Measurements from ENCODE around the gene UBD.
A peak's percentile ranks its signal among the peaks of the same experiment; 100 is the strongest.

Gene UBD

GRCh38 chr6:29522227-29522626 lies 37.3 kb downstream of the UBD start:
- DNase-seq (ENCODE audit: low read depth in 2 of 2) = no peak

GRCh38 chr6:29521006-29521680 lies 38.4 kb downstream of the UBD start:
- DNase-seq (ENCODE audit: low read depth in 2 of 2) = no peak

- no peak for DNase-seq (ENCODE audit: low read depth in 2 of 2)
Observed at GRCh38 chr6:29520232-29520631, 39.3 kb downstream of the UBD start.

GRCh38 chr6:29519291-29520010 lies 40.1 kb downstream of the UBD start:
- DNase-seq (ENCODE audit: low read depth in 2 of 2) = no peak

- no peak for DNase-seq (ENCODE audit: low read depth in 2 of 2)
Observed at GRCh38 chr6:29517728-29518440, 41.6 kb downstream of the UBD start.

- no peak for DNase-seq (ENCODE audit: low read depth in 2 of 2)
Observed at GRCh38 chr6:29517245-29517644, 42.3 kb downstream of the UBD start.

- peak; percentile 2 to 3 for DNase-seq (ENCODE audit: low read depth in 2 of 2)
Observed at GRCh38 chr6:29516108-29516507, 43.4 kb downstream of the UBD start.

GRCh38 chr6:29510746-29511300 lies 48.7 kb downstream of the UBD start:
- no peak for DNase-seq (ENCODE audit: low read depth in 2 of 2)

- no peak for DNase-seq (ENCODE audit: low read depth in 2 of 2)
Observed at GRCh38 chr6:29510202-29510601, 49.3 kb downstream of the UBD start.

GRCh38 chr6:29509711-29510110 lies 49.8 kb downstream of the UBD start:
- no peak for DNase-seq (ENCODE audit: low read depth in 2 of 2)

- DNase-seq (ENCODE audit: low read depth in 2 of 2) = no peak
Observed at GRCh38 chr6:29509239-29509638, 50.3 kb downstream of the UBD start.

- no peak for DNase-seq (ENCODE audit: low read depth in 2 of 2)
Observed at GRCh38 chr6:29507319-29507718, 52.2 kb downstream of the UBD start.

GRCh38 chr6:29506446-29507067 lies 53.0 kb downstream of the UBD start:
- DNase-seq (ENCODE audit: low read depth in 2 of 2) = no peak

- no peak for DNase-seq (ENCODE audit: low read depth in 2 of 2)
Observed at GRCh38 chr6:29505808-29506207, 53.7 kb downstream of the UBD start.

Measured in fibroblast of skin of left quadriceps (primary cell).